ENCODE measurements around the gene CCL20. TPM values are rescaled to one million over a fixed set of nuclear protein-coding genes. Genes with fewer than 3 reads are reported as not detected.
"Not testable (repeated sequence)": the region's sequence is repeated elsewhere in the genome, so short reads cannot be mapped to it uniquely, and the experiment has no call there.

Gene CCL20
- total RNA-seq, 1 donor from 2014 or later: 1.7 TPM

DNA sequence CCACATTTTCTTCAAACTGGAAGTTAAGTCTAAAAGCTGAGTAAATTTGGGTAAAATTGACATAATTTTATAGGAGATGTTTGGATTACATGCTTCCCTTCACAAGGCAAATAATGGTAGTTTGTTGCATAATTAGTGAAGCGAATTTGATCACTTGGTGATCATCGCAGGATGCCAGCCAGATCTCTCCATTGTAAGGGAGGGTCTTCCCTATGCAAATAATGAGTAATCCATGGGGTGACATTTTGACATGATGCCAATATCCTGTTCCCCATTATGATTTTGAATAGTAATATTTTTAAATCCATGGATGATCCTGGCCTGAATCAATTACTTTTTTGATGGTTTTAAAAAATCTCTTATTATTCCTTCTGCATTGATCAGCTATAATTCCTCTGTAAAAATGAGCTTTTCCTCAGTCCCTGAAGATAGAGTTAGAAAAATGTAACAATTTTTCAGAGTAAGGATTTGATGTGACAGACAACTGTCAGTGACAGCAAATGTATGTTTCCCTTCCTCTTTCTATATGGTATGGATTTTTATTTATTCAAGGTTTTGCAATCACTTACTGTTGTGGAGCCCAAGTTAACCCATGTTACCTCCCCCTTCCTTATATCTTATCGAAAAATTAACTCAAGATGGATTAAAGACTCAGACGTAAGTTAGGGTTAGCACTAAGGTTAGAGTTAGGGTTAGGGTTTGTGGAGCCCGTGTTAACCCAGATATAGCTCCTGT is 21.4 kb downstream of the CCL20 start:
- TF ChIP-seq, protein P1, sequence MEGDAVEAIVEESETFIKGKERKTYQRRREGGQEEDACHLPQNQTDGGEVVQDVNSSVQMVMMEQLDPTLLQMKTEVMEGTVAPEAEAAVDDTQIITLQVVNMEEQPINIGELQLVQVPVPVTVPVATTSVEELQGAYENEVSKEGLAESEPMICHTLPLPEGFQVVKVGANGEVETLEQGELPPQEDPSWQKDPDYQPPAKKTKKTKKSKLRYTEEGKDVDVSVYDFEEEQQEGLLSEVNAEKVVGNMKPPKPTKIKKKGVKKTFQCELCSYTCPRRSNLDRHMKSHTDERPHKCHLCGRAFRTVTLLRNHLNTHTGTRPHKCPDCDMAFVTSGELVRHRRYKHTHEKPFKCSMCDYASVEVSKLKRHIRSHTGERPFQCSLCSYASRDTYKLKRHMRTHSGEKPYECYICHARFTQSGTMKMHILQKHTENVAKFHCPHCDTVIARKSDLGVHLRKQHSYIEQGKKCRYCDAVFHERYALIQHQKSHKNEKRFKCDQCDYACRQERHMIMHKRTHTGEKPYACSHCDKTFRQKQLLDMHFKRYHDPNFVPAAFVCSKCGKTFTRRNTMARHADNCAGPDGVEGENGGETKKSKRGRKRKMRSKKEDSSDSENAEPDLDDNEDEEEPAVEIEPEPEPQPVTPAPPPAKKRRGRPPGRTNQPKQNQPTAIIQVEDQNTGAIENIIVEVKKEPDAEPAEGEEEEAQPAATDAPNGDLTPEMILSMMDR (conservative IDR thresholded peaks at IDR 0.05): no peak
- Mint-ChIP-seq H3K4me1 (ENCODE audit: unreplicated experiment) (no peaks in the 10 kb centered on the region), H3K27ac (no peak overlapping the region), H3K4me3 (no peak overlapping the region), H3K36me3 (no peaks in the 10 kb centered on the region), H3K9me3 (peaks cover 10% of the 10 kb centered on the region), H3K27me3 (no peaks in the 10 kb centered on the region)
- no peak for DNase-seq (ENCODE audit: extremely low spot score, unreplicated experiment)

- not testable (repeated sequence) for DNase-seq (ENCODE audit: extremely low spot score, unreplicated experiment); H3K4me3 Mint-ChIP-seq; H3K27ac Mint-ChIP-seq; H3K4me1 Mint-ChIP-seq (ENCODE audit: unreplicated experiment); H3K36me3 Mint-ChIP-seq; H3K27me3 Mint-ChIP-seq
- H3K9me3 Mint-ChIP-seq: peaks cover 15% of the 10 kb centered on the region
Measured at GRCh38 chr2:227839339-227840129, 25.9 kb downstream of the CCL20 start.

GRCh38 chr2:227846831-227847230 is 33.2 kb downstream of the CCL20 start:
- no peak for DNase-seq (ENCODE audit: extremely low spot score, unreplicated experiment)
- no peaks in the 10 kb centered on the region for H3K27me3 Mint-ChIP-seq
- no peaks in the 10 kb centered on the region for H3K36me3 Mint-ChIP-seq
- TF ChIP-seq, protein P1 (conservative IDR thresholded peaks at IDR 0.05): no peak
- no peak overlapping the region for H3K27ac Mint-ChIP-seq
- peaks cover 4% of the 10 kb centered on the region for H3K9me3 Mint-ChIP-seq
- no peak overlapping the region for H3K4me3 Mint-ChIP-seq
- H3K4me1 Mint-ChIP-seq (ENCODE audit: unreplicated experiment): no peaks in the 10 kb centered on the region

GRCh38 chr2:227848146-227848545 is 34.5 kb downstream of the CCL20 start:
- Mint-ChIP-seq H3K36me3 (no peaks in the 10 kb centered on the region), H3K9me3 (no peaks in the 10 kb centered on the region), H3K4me3 (no peak overlapping the region), H3K4me1 (ENCODE audit: unreplicated experiment) (no peaks in the 10 kb centered on the region), H3K27ac (peak overlapping the region; percentile 55), H3K27me3 (no peaks in the 10 kb centered on the region)
- TF ChIP-seq, protein P1 (conservative IDR thresholded peaks at IDR 0.05): no peak
- DNase-seq (ENCODE audit: extremely low spot score, unreplicated experiment): no peak

GRCh38 chr2:227848586-227848985 is 34.9 kb downstream of the CCL20 start:
- no peaks in the 10 kb centered on the region for H3K4me1 Mint-ChIP-seq (ENCODE audit: unreplicated experiment)
- H3K27ac Mint-ChIP-seq: peak overlapping the region; percentile 55
- no peaks in the 10 kb centered on the region for H3K36me3 Mint-ChIP-seq
- H3K9me3 Mint-ChIP-seq: no peaks in the 10 kb centered on the region
- H3K27me3 Mint-ChIP-seq: no peaks in the 10 kb centered on the region
- TF ChIP-seq, protein P1 (conservative IDR thresholded peaks at IDR 0.05): no peak
- H3K4me3 Mint-ChIP-seq: no peak overlapping the region
- no peak for DNase-seq (ENCODE audit: extremely low spot score, unreplicated experiment)

- Mint-ChIP-seq H3K4me3 (no peak overlapping the region), H3K36me3 (no peaks in the 10 kb centered on the region), H3K4me1 (ENCODE audit: unreplicated experiment) (no peaks in the 10 kb centered on the region), H3K9me3 (no peaks in the 10 kb centered on the region), H3K27me3 (no peaks in the 10 kb centered on the region), H3K27ac (no peak overlapping the region)
- DNase-seq (ENCODE audit: extremely low spot score, unreplicated experiment): no peak
- TF ChIP-seq, protein P1 (conservative IDR thresholded peaks at IDR 0.05): no peak
Measured at GRCh38 chr2:227849906-227850305, 36.3 kb downstream of the CCL20 start.

Data from type B pancreatic cell (in vitro differentiated cells).